ENCODE results near the gene CEACAM16. TPM values are rescaled to one million over a fixed set of nuclear protein-coding genes. Genes with fewer than 3 reads are reported as not detected.

The CEACAM16 gene
- total RNA-seq, 1 experiment from 2014 or later = not detected

DNA sequence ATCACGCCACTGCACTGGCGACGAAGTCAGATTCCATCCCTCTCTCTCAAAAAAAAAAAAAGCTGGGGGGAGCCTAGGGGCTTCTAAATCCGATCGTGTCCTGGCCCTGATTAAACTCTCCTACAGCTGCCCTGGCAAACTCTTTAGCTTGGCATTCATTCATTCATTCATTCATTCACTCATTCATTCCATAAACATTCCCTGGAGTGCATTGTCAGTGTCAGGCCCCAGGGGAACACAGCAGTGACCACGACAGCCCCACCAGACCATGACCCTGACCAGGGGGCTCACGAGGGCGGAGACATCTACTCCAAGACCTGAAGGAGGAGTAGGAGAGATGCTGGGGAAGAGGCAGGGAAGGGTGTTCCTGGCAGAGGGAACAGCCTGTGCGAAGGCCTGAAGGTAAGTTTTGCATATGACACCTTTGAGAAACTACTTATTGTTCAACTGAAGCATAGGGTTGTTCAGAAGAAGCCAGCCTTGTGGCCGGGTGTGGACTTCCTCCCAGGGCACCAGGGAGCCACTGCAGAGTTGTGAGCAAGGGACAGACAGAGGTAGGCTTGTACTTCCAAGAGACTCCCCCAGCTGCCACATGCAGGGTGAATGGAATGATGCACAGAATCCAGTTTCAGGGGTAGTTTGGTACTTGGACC lies 24.5 kb downstream of the CEACAM16 start:
- Histone ChIP-seq H3K4me3 (replicated peaks in 1 of 2; ENCODE audit: low read depth in 1 of 2, low read length in 2 of 2) (no peak overlapping the region), H3K4me2 (ENCODE audit: low read length) (peak overlapping the region; percentile 79), H3K9me3 (ENCODE audit: control insufficient read depth in 1 of 2, insufficient read depth in 1 of 2, low read depth in 1 of 2, low read length in 2 of 2) (no peaks in the 10 kb centered on the region), H3K27ac (ENCODE audit: low read depth, low read length) (no peak overlapping the region), H3K9ac (ENCODE audit: low read length) (no peak overlapping the region), H3K27me3 (ENCODE audit: insufficient read depth, low read length) (no peaks in the 10 kb centered on the region), H3K79me2 (ENCODE audit: insufficient read depth, low read length) (no peaks in the 10 kb centered on the region), H3K4me1 (ENCODE audit: control insufficient read depth in 1 of 2, insufficient read depth in 2 of 2, low read length in 2 of 2) (peaks cover 43 to 63% of the 10 kb centered on the region in 2 experiments), H3K36me3 (ENCODE audit: control insufficient read depth in 1 of 2, insufficient read depth in 2 of 2, low read length in 2 of 2) (no peaks in the 10 kb centered on the region), H3K9me2 (ENCODE audit: insufficient read depth) (no peaks in the 10 kb centered on the region), H4K20me1 (ENCODE audit: insufficient read depth) (no peaks in the 10 kb centered on the region), H2AFZ (ENCODE audit: low read depth, low read length, poor library complexity, severe bottlenecking) (no peak overlapping the region)
- TF ChIP-seq FOSL1 (IDR thresholded peaks at IDR 0.05; ENCODE audit: low read depth) (no peak), YY1 (IDR thresholded peaks at IDR 0.05; ENCODE audit: extremely low read depth, insufficient replicate concordance, low read depth, low read length) (no peak), EZH2phosphoT487 (IDR thresholded peaks at IDR 0.05; ENCODE audit: borderline replicate concordance) (no peak), SRF (IDR thresholded peaks at IDR 0.05; ENCODE audit: low read depth) (no peak), EGR1 (IDR thresholded peaks at IDR 0.05; ENCODE audit: low read depth) (no peak), POLR2AphosphoS5 (IDR thresholded peaks at IDR 0.05; ENCODE audit: low read depth, low read length) (no peak)
- TF ChIP-seq, protein P1, sequence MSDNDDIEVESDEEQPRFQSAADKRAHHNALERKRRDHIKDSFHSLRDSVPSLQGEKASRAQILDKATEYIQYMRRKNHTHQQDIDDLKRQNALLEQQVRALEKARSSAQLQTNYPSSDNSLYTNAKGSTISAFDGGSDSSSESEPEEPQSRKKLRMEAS (IDR thresholded peaks at IDR 0.05) = no peak
- POLR2A ChIA-PET = interaction anchor here (0.7 to 3.5 kb wide), 7 partner anchors 30 to 167 kb away, joined by 3 to 17 read pairs (median 4); partner anchors contain the start of gene TOMM40
- RAD21 ChIA-PET (ENCODE audit: low non-redundant PET in 1 of 2, low total read pairs in 2 of 2, uncharacterized antibody in 2 of 2, unreplicated experiment in 2 of 2) = interaction anchor here (0.6 to 4.6 kb wide), 26 partner anchors 16 to 152 kb away, joined by 3 to 75 read pairs (median 4); partner anchors contain the start of gene CBLC (in 1 of the 2)
- ATAC-seq (peak; percentile 45), DNase-seq (ENCODE audit: low read depth, low spot score) (no peak)
- intact Hi-C loops (cut with micrococcal nuclease) = no loop called here
- CTCF ChIA-PET = interaction anchor here (0.8 to 6.1 kb wide), 36 partner anchors 9 to 336 kb away, joined by 3 to 219 read pairs (median 6); partner anchors contain the start of genes APOE, BCAM, CBLC and CLPTM1
- BruUV-seq (replicated peaks) = no TSS peak

DNA sequence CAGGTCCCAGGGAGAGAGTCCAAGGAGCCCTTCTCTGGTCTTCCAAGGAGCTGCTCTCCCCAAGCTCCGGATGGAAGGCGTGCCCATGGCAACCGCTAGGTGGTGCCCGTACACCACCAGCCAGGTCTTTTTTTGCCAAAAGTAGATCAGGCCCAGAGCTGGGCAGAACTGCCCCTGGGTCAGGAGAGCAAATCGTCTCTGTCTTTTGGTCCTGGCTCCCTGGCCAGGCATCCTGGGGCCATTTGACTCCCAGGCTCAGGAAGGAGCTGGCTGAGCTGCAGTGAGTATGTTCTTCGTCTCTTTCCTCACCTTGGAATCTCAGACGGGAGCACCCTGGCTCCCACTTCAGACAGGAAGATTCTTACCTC lies 25.0 kb downstream of the CEACAM16 start:
- ChIA-PET RAD21 (ENCODE audit: low non-redundant PET in 1 of 2, low total read pairs in 2 of 2, uncharacterized antibody in 2 of 2, unreplicated experiment in 2 of 2) (interaction anchor here (0.6 to 4.6 kb wide), 27 partner anchors 15 to 153 kb away, joined by 3 to 75 read pairs (median 4); partner anchors contain the start of genes CBLC (in 1 of the 2) and NECTIN2 (in 1 of the 2)), CTCF (interaction anchor here (0.8 to 6.1 kb wide), 37 partner anchors 9 to 335 kb away, joined by 3 to 219 read pairs (median 5); partner anchors contain the start of genes APOE, BCAM, CBLC and CLPTM1), POLR2A (interaction anchor here (1.0 to 3.5 kb wide), 7 partner anchors 30 to 166 kb away, joined by 3 to 17 read pairs (median 4); partner anchors contain the start of gene TOMM40)
- ATAC-seq (peak; percentile 89), DNase-seq (ENCODE audit: low read depth, low spot score) (peak; percentile 68)
- Histone ChIP-seq H3K9me3 (ENCODE audit: control insufficient read depth in 1 of 2, insufficient read depth in 1 of 2, low read depth in 1 of 2, low read length in 2 of 2) (no peaks in the 10 kb centered on the region), H3K9ac (ENCODE audit: low read length) (peak overlapping the region; percentile 41; the same call in 1 of the 2 replicates), H4K20me1 (ENCODE audit: insufficient read depth) (no peaks in the 10 kb centered on the region), H3K79me2 (ENCODE audit: insufficient read depth, low read length) (no peaks in the 10 kb centered on the region), H3K4me2 (ENCODE audit: low read length) (peak overlapping the region; percentile 79), H3K4me3 (replicated peaks in 1 of 2; ENCODE audit: low read depth in 1 of 2, low read length in 2 of 2) (no peak overlapping the region), H3K4me1 (ENCODE audit: control insufficient read depth in 1 of 2, insufficient read depth in 2 of 2, low read length in 2 of 2) (peaks cover 38 to 58% of the 10 kb centered on the region in 2 experiments), H3K27ac (ENCODE audit: low read depth, low read length) (peak overlapping the region; percentile 14; the same call in 1 of the 2 replicates), H2AFZ (ENCODE audit: low read depth, low read length, poor library complexity, severe bottlenecking) (no peak overlapping the region), H3K9me2 (ENCODE audit: insufficient read depth) (no peaks in the 10 kb centered on the region), H3K27me3 (ENCODE audit: insufficient read depth, low read length) (no peaks in the 10 kb centered on the region), H3K36me3 (ENCODE audit: control insufficient read depth in 1 of 2, insufficient read depth in 2 of 2, low read length in 2 of 2) (no peaks in the 10 kb centered on the region)
- TF ChIP-seq EZH2phosphoT487 (IDR thresholded peaks at IDR 0.05; ENCODE audit: borderline replicate concordance) (no peak), FOSL1 (IDR thresholded peaks at IDR 0.05; ENCODE audit: low read depth) (no peak), JUND (IDR thresholded peaks at IDR 0.05) (no peak), RAD21 (IDR thresholded peaks at IDR 0.05; ENCODE audit: low read depth) (peak; percentile 100), POLR2AphosphoS5 (IDR thresholded peaks at IDR 0.05; ENCODE audit: low read depth, low read length) (no peak)
- TF ChIP-seq, protein P2, sequence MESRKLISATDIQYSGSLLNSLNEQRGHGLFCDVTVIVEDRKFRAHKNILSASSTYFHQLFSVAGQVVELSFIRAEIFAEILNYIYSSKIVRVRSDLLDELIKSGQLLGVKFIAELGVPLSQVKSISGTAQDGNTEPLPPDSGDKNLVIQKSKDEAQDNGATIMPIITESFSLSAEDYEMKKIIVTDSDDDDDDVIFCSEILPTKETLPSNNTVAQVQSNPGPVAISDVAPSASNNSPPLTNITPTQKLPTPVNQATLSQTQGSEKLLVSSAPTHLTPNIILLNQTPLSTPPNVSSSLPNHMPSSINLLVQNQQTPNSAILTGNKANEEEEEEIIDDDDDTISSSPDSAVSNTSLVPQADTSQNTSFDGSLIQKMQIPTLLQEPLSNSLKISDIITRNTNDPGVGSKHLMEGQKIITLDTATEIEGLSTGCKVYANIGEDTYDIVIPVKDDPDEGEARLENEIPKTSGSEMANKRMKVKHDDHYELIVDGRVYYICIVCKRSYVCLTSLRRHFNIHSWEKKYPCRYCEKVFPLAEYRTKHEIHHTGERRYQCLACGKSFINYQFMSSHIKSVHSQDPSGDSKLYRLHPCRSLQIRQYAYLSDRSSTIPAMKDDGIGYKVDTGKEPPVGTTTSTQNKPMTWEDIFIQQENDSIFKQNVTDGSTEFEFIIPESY (IDR thresholded peaks at IDR 0.05; ENCODE audit: extremely low read depth, insufficient replicate concordance, low read length) = no peak
- TF ChIP-seq, protein P3, sequence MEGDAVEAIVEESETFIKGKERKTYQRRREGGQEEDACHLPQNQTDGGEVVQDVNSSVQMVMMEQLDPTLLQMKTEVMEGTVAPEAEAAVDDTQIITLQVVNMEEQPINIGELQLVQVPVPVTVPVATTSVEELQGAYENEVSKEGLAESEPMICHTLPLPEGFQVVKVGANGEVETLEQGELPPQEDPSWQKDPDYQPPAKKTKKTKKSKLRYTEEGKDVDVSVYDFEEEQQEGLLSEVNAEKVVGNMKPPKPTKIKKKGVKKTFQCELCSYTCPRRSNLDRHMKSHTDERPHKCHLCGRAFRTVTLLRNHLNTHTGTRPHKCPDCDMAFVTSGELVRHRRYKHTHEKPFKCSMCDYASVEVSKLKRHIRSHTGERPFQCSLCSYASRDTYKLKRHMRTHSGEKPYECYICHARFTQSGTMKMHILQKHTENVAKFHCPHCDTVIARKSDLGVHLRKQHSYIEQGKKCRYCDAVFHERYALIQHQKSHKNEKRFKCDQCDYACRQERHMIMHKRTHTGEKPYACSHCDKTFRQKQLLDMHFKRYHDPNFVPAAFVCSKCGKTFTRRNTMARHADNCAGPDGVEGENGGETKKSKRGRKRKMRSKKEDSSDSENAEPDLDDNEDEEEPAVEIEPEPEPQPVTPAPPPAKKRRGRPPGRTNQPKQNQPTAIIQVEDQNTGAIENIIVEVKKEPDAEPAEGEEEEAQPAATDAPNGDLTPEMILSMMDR (IDR thresholded peaks at IDR 0.05 in 2 of 3, conservative IDR thresholded peaks at IDR 0.05 in 1 of 3; ENCODE audit: borderline replicate concordance in 1 of 3, insufficient read depth in 1 of 3, low read depth in 2 of 3, low read length in 2 of 3) = peak; percentile 94 to 99 (median 95)
- TF ChIP-seq, protein P1 (IDR thresholded peaks at IDR 0.05) = no peak
- no TSS peak for BruUV-seq (replicated peaks)
- intact Hi-C loops (cut with micrococcal nuclease) = loop anchor here (1.0 kb wide), 3 partner anchors 9 to 120 kb away; no protein-coding TSS in a partner anchor

Measured in HCT116 (cell line).